ENCODE results near the gene CEP164.
"Not testable (repeated sequence)": the region's sequence is repeated elsewhere in the genome, so short reads cannot be mapped to it uniquely, and the experiment has no call there.

Gene CEP164

DNA sequence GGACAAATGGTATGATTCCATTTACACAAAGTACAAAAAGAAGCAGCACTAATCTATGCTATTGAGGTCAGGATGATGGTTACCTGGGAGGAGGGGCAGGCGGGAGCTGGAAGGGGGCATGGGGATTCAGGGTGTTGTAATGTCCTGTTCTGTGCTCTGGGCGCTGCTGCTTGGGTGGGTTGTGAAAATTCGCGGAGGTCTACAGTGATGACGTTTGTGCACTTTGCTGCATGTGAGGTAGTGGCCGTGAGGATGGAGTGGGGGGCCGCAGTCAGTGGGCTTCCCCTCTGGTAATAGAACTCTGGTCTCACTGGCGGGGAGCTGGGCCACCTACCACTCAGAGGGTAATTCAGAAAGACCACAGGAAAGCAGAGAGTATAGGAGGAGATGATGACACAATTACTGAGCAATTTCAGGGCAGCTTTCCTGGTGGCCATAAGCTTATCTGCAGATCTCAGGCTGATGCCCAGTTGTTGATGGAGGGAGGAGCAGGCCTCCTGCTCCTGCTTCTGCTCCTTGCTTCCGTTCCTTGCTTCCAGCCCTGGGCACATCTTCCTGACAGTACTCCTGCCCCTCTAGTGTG is 121.5 kb downstream of the CEP164 start:
- Histone ChIP-seq H3K4me1 (ENCODE audit: control insufficient read depth in 1 of 2, insufficient read depth in 2 of 2, low read length in 2 of 2) (peaks cover 0 to 2% of the 10 kb centered on the region in 2 donors), H3K27ac (ENCODE audit: low read length) (no peak overlapping the region), H3K27me3 (ENCODE audit: low read depth, low read length) (peaks cover 4% of the 10 kb centered on the region), H3K9me3 (ENCODE audit: control insufficient read depth in 1 of 2, low read length in 2 of 2) (peaks cover 0 to under 1% of the 10 kb centered on the region in 2 donors), H3K4me3 (ENCODE audit: low read depth in 1 of 2, low read length in 2 of 2) (no peak overlapping the region), H3K36me3 (ENCODE audit: control insufficient read depth in 1 of 2, insufficient read depth in 2 of 2, low read length in 2 of 2) (no peaks in the 10 kb centered on the region)

DNA sequence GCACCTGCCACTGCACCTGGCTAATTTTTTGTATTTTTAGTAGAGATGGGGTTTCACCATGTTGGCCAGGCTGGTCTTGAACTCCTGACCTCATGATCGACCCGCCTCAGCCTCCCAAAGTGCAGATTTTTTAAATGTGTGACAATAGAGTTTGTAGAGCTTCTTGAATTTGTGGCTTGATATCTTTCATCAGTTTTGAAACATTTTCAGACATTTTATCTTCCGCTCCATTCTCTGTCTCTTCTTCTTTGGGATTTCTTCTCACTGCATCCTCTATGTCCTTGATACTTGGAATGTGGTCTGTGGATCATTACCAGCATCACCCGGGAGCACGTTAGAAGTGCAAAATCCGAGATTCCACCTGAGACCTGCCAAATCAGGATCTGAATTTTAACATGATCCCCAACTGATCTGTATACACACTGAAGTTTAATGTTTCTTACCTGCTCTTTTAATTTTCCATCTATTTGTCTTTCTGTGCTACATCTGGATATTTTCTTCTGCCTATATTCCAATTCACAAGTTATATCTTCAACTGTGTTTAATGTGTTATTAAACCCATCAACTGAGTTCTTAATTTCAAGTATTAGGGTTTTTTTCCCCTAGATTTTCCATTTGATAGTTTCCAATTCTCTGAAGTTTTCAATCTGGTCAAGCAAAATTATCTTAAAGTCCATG is 126.4 kb downstream of the CEP164 start:
- Histone ChIP-seq H3K27ac (ENCODE audit: low read length) (no peak overlapping the region), H3K27me3 (ENCODE audit: low read depth, low read length) (no peaks in the 10 kb centered on the region), H3K9me3 (ENCODE audit: control insufficient read depth in 1 of 2, low read length in 2 of 2) (peaks cover 0 to 11% of the 10 kb centered on the region in 2 donors), H3K36me3 (ENCODE audit: control insufficient read depth in 1 of 2, insufficient read depth in 2 of 2, low read length in 2 of 2) (no peaks in the 10 kb centered on the region), H3K4me1 (ENCODE audit: control insufficient read depth in 1 of 2, insufficient read depth in 2 of 2, low read length in 2 of 2) (no peaks in the 10 kb centered on the region), H3K4me3 (ENCODE audit: low read depth in 1 of 2, low read length in 2 of 2) (no peak overlapping the region)

DNA sequence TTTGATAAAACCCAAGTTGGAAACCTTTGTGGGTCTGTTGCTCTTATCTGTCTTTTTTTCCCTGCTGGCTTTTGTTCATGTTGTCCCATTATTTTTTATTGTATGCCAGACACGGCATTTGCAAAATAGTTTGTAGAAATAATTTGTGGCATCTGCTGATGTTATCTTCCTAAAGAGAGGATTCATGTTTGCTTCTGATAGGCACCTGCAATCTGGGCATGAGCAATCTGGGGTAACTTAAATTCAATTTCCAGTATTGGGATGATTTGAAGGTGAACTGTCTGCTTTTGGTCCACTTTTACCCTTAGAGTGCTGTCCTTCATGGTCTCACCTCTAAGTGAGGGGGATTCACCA is 126.9 kb downstream of the CEP164 start:
- Histone ChIP-seq H3K27ac (ENCODE audit: low read length) (no peak overlapping the region), H3K4me3 (ENCODE audit: low read depth in 1 of 2, low read length in 2 of 2) (no peak overlapping the region), H3K4me1 (ENCODE audit: control insufficient read depth in 1 of 2, insufficient read depth in 2 of 2, low read length in 2 of 2) (no peaks in the 10 kb centered on the region), H3K36me3 (ENCODE audit: control insufficient read depth in 1 of 2, insufficient read depth in 2 of 2, low read length in 2 of 2) (no peaks in the 10 kb centered on the region), H3K9me3 (ENCODE audit: control insufficient read depth in 1 of 2, low read length in 2 of 2) (peaks cover 0 to 11% of the 10 kb centered on the region in 2 donors), H3K27me3 (ENCODE audit: low read depth, low read length) (no peaks in the 10 kb centered on the region)

DNA sequence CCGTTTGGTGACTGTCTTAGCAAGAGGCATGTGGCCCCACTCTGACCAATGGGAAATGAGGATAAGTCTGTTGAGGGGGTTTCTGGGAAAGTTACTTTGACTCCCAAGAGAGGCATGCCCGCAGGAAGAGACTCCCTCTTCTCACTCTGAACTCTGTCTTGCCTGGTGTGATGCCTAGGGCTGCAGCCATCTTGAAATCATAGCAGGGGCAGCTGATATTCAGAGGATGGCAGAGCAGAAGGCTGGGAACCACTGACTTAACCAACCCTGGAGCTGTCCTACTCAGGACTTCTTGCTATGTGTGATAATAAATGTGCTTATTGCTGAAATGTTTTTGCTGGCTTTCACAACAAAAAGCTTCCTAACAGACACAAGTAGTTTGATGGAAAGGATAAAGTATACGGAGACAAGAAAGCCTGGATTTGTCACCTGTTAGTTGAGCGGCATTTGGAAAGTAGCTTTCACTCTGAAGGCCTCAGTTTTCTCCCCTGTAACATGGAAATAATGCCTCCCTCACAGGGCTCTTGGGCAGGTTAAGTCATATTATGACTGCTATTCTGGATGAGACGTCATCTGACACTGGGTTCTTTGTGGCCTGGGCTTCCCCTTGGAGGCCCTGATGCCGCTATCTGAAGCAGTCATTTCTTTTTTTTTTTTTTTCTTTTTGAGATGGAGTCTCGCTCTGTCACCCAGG is 128.5 kb downstream of the CEP164 start:
- no peaks in the 10 kb centered on the region for H3K36me3 ChIP-seq (ENCODE audit: control insufficient read depth in 1 of 2, insufficient read depth in 2 of 2, low read length in 2 of 2)
- no peak overlapping the region for H3K4me3 ChIP-seq (ENCODE audit: low read depth in 1 of 2, low read length in 2 of 2)
- H3K9me3 ChIP-seq (ENCODE audit: control insufficient read depth in 1 of 2, low read length in 2 of 2), result peaks cover 0 to 11% of the 10 kb centered on the region in 2 donors
- no peak overlapping the region for H3K27ac ChIP-seq (ENCODE audit: low read length)
- H3K4me1 ChIP-seq (ENCODE audit: control insufficient read depth in 1 of 2, insufficient read depth in 2 of 2, low read length in 2 of 2), result no peaks in the 10 kb centered on the region
- H3K27me3 ChIP-seq (ENCODE audit: low read depth, low read length), result no peaks in the 10 kb centered on the region

DNA sequence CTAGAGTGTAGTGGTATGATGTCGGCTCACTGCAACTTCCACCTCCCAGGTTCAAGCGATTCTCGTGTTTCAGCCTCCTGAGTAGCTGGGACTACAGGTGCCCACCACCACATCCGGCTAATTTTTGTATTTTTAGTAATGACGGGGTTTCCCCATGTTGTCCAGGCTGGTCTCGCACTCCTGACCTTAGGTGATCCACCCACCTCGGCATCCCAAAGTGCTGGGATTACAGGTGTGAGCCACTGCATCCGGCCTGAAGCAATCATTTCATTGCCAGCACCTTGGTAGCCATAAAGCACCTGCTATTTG is 129.0 kb downstream of the CEP164 start:
- H3K9me3 ChIP-seq (ENCODE audit: control insufficient read depth in 1 of 2, low read length in 2 of 2), result peaks cover 0 to 11% of the 10 kb centered on the region in 2 donors
- H3K36me3 ChIP-seq (ENCODE audit: control insufficient read depth in 1 of 2, insufficient read depth in 2 of 2, low read length in 2 of 2); H3K4me1 ChIP-seq (ENCODE audit: control insufficient read depth in 1 of 2, insufficient read depth in 2 of 2, low read length in 2 of 2); H3K27ac ChIP-seq (ENCODE audit: low read length); H3K4me3 ChIP-seq (ENCODE audit: low read depth in 1 of 2, low read length in 2 of 2); H3K27me3 ChIP-seq (ENCODE audit: low read depth, low read length): not testable (repeated sequence)

DNA sequence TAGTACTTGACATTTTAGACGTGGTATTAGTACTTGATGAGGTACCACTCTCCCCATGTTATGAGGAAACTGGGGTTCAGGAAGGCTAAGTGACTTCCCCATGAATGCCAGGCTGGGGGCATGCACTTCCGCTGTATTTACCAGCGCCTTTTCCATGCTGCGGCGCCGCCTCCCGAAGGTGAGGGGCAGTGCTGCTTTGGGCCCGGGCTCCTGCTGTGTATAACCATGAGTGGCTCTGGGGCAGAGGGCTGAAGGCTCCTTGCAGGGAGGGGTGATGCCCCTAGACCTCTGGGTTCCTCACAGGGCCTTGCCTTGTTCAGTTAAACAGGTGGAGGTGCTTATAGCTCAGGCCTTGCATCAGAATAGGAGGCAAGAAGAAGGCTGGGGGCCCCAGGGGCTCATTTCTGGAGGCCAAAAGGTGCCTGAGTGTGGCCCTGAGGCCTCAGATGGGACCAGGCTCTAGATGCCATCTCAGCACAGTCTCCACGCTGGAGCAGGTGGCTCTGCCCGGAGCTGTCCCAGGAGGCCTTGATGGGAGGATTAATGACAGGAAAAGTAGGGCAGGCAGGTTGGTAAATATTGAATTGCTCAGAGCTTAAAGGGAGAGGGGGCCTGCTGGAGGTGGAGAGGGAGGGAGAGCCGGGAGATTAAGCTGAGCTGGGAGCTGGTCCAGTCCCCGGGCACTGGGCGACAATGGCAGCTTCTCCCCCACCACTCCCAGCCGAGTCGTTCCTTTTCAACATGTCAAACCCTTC is 129.6 kb downstream of the CEP164 start:
- no peak overlapping the region for H3K27ac ChIP-seq (ENCODE audit: low read length)
- H3K36me3 ChIP-seq (ENCODE audit: control insufficient read depth in 1 of 2, insufficient read depth in 2 of 2, low read length in 2 of 2), result no peaks in the 10 kb centered on the region
- H3K9me3 ChIP-seq (ENCODE audit: control insufficient read depth in 1 of 2, low read length in 2 of 2), result peaks cover 0 to 11% of the 10 kb centered on the region in 2 donors
- no peaks in the 10 kb centered on the region for H3K27me3 ChIP-seq (ENCODE audit: low read depth, low read length)
- H3K4me3 ChIP-seq (ENCODE audit: low read depth in 1 of 2, low read length in 2 of 2), result no peak overlapping the region
- no peaks in the 10 kb centered on the region for H3K4me1 ChIP-seq (ENCODE audit: control insufficient read depth in 1 of 2, insufficient read depth in 2 of 2, low read length in 2 of 2)

DNA sequence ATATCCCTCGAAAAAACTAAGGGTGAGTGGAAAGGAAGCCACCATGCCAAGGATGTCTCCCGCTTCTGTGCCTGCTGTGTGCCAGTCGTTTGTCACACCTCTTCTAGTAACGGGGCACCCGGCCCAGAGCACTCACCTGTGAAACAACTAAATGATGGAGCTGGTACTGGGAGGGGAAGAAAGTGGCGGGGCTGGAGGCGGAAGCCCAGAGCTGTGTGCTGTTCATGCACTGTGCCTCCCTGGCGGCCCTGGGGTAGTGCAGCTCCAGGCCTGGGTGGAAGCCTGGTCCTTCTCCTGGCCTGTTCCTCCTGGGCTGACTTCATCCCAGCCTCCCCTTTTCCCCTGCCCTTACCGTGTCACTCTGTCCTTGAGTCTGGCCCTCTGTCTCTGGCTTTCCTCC is 130.2 kb downstream of the CEP164 start:
- H3K4me3 ChIP-seq (ENCODE audit: low read depth in 1 of 2, low read length in 2 of 2), result no peak overlapping the region
- no peaks in the 10 kb centered on the region for H3K27me3 ChIP-seq (ENCODE audit: low read depth, low read length)
- H3K9me3 ChIP-seq (ENCODE audit: control insufficient read depth in 1 of 2, low read length in 2 of 2), result peaks cover 0 to 11% of the 10 kb centered on the region in 2 donors
- H3K36me3 ChIP-seq (ENCODE audit: control insufficient read depth in 1 of 2, insufficient read depth in 2 of 2, low read length in 2 of 2), result no peaks in the 10 kb centered on the region
- no peak overlapping the region for H3K27ac ChIP-seq (ENCODE audit: low read length)
- H3K4me1 ChIP-seq (ENCODE audit: control insufficient read depth in 1 of 2, insufficient read depth in 2 of 2, low read length in 2 of 2), result no peaks in the 10 kb centered on the region

DNA sequence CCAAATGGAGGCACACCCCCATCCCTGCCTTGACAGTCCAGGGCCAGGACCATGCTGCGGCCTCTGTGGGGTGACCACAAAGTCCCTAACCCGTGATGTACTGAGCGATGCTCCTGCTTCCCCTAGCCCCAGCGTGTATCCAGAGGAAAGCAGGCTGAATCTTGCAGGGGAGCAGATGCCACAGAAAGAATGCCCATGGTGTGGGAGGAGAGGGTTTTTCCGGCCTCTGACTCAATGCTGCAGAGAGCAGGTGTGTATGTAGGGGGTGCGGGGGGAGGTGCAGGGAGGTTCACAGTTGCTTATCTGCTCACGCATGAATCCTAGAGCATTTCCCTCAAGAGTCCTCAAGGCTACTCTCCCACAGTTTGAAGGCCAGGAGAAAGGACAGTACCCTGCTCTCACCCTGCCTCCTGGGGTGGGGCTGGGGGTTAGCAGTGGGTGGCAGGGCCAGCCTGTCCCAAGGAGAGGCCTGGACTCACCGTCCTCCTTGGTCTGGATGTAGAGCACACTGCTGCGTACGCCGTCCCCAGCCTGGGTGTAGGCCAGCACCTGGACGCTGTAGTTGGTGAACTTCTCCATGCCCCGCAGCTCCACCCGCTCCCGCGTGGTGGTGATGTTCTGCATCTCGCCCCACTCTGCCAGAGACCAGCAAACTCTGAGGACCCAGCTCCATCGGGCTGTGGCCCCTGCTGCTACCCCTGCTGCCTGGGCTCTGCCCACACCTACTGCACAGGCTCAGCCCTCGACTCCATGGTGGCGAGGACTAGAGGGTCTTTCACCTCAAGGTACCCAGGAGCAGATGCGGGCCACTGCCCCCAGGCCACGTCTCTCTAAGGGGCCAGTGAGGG is 130.8 kb downstream of the CEP164 start:
- H3K4me3 ChIP-seq (ENCODE audit: low read depth in 1 of 2, low read length in 2 of 2), result no peak overlapping the region
- no peak overlapping the region for H3K27ac ChIP-seq (ENCODE audit: low read length)

DNA sequence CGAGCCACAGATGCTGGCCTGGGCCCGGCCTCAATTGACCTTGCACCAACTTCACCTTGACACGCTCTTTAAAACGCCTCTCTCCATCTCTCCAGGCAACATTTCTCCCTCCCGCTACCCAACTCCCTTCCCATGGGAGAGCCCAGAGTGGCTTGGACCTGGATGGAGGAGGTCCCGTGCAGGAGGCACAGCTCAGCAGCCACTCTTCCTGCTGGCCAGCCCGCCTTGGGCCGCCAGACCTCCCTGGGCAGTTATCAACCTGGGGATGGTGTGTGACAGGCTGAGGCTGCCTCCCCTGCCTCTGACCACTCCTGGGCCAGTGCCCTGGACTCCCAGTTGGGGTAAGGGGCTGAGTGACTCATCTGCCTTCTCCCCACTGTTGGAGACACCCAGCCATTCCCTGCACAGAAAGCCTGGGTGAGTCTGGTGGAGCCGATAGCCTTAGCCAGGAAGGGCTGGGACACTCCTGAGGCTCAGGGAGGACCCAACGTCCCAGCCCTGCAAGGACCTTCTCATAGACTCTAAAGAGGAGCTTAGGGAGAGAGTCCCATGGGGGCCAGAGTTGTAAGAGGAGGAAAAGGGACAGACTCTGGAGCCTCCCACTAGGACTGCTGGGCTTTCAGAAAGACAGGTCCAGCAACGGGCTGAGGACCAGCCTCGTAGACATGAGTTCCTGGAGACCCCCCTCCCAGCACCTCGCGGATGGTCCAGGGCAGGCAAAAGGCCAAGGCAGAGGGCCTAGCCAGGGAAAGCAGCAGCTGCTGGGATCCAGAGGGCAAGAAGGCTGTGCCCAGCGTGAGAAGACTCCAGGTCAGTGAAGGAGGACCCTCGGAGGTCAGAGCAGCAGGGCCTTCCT is 131.7 kb downstream of the CEP164 start:
- no peaks in the 10 kb centered on the region for H3K4me1 ChIP-seq (ENCODE audit: control insufficient read depth in 1 of 2, insufficient read depth in 2 of 2, low read length in 2 of 2)
- no peak overlapping the region for H3K27ac ChIP-seq (ENCODE audit: low read length)
- no peak overlapping the region for H3K4me3 ChIP-seq (ENCODE audit: low read depth in 1 of 2, low read length in 2 of 2)
- H3K9me3 ChIP-seq (ENCODE audit: control insufficient read depth in 1 of 2, low read length in 2 of 2), result peaks cover 0 to 9% of the 10 kb centered on the region in 2 donors
- peaks cover 0 to 4% of the 10 kb centered on the region in 2 donors for H3K36me3 ChIP-seq (ENCODE audit: control insufficient read depth in 1 of 2, insufficient read depth in 2 of 2, low read length in 2 of 2)
- H3K27me3 ChIP-seq (ENCODE audit: low read depth, low read length), result no peaks in the 10 kb centered on the region

More for the DNA sequence above, 130.8 kb downstream of the CEP164 start:
- no peaks in the 10 kb centered on the region for H3K27me3 ChIP-seq (ENCODE audit: low read depth, low read length)
- H3K36me3 ChIP-seq (ENCODE audit: control insufficient read depth in 1 of 2, insufficient read depth in 2 of 2, low read length in 2 of 2), result no peaks in the 10 kb centered on the region
- H3K4me1 ChIP-seq (ENCODE audit: control insufficient read depth in 1 of 2, insufficient read depth in 2 of 2, low read length in 2 of 2), result no peaks in the 10 kb centered on the region
- H3K9me3 ChIP-seq (ENCODE audit: control insufficient read depth in 1 of 2, low read length in 2 of 2), result peaks cover 0 to 11% of the 10 kb centered on the region in 2 donors

DNA sequence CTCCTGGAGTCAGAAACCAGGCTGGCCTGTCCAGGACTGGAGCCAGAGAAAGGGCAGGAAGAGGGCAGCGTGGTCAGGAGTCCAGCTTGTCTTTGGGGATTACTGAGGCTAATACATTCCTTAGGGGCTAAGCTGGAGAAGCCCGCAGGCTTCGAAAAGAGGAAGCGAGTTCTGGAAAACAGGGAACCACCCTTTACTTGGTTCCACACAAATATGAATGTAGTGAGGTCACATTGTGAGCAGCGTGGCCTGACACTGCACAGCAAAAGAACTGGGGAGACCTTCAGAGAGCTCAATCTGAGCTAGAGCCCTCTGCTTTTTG is 132.3 kb downstream of the CEP164 start:
- Histone ChIP-seq H3K4me1 (ENCODE audit: control insufficient read depth in 1 of 2, insufficient read depth in 2 of 2, low read length in 2 of 2) (no peaks in the 10 kb centered on the region), H3K9me3 (ENCODE audit: control insufficient read depth in 1 of 2, low read length in 2 of 2) (peaks cover 0 to 4% of the 10 kb centered on the region in 2 donors), H3K4me3 (ENCODE audit: low read depth in 1 of 2, low read length in 2 of 2) (no peak overlapping the region), H3K27ac (ENCODE audit: low read length) (no peak overlapping the region), H3K36me3 (ENCODE audit: control insufficient read depth in 1 of 2, insufficient read depth in 2 of 2, low read length in 2 of 2) (peaks cover 0 to 6% of the 10 kb centered on the region in 2 donors), H3K27me3 (ENCODE audit: low read depth, low read length) (no peaks in the 10 kb centered on the region)

Measured in muscle layer of duodenum (tissue), 2 donors.